ENCODE data around the gene PTPRK.
A peak's percentile ranks its signal among the peaks of the same experiment; 100 is the strongest.

DNA sequence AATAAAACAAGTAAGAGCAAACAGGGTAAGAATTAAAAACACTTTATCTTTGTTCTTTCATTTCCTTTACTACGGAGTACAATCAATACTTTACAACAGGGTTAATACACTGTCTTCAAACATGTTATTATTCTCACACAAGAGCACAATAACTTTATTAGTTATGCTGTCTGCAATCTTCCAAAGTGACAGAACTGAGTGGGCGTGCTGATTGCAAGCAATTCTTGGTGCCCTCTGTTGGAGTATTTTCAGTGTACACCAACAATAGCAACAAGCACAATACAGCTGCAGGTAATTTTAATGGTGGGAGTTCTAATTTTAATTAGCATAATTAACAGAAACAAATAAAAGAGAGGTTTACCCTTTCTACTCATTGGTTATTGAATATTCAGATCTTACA, 33.9 kb upstream of the PTPRK start:
- TF ChIP-seq, protein P1, sequence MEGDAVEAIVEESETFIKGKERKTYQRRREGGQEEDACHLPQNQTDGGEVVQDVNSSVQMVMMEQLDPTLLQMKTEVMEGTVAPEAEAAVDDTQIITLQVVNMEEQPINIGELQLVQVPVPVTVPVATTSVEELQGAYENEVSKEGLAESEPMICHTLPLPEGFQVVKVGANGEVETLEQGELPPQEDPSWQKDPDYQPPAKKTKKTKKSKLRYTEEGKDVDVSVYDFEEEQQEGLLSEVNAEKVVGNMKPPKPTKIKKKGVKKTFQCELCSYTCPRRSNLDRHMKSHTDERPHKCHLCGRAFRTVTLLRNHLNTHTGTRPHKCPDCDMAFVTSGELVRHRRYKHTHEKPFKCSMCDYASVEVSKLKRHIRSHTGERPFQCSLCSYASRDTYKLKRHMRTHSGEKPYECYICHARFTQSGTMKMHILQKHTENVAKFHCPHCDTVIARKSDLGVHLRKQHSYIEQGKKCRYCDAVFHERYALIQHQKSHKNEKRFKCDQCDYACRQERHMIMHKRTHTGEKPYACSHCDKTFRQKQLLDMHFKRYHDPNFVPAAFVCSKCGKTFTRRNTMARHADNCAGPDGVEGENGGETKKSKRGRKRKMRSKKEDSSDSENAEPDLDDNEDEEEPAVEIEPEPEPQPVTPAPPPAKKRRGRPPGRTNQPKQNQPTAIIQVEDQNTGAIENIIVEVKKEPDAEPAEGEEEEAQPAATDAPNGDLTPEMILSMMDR (IDR thresholded peaks at IDR 0.05 in 4 of 5, conservative IDR thresholded peaks at IDR 0.05 in 1 of 5): peak in 2 of 5 experiments; percentile 31 to 36
- no peak for TF ChIP-seq POLR2A (IDR thresholded peaks at IDR 0.05)
